Measurements from ENCODE around the gene C4orf50.

The C4orf50 gene

GRCh38 chr4:6044276-6044675, 26.0 kb upstream of the C4orf50 start:
- DNase-seq (ENCODE audit: low read depth) = no peak
- TF ChIP-seq, protein P1, sequence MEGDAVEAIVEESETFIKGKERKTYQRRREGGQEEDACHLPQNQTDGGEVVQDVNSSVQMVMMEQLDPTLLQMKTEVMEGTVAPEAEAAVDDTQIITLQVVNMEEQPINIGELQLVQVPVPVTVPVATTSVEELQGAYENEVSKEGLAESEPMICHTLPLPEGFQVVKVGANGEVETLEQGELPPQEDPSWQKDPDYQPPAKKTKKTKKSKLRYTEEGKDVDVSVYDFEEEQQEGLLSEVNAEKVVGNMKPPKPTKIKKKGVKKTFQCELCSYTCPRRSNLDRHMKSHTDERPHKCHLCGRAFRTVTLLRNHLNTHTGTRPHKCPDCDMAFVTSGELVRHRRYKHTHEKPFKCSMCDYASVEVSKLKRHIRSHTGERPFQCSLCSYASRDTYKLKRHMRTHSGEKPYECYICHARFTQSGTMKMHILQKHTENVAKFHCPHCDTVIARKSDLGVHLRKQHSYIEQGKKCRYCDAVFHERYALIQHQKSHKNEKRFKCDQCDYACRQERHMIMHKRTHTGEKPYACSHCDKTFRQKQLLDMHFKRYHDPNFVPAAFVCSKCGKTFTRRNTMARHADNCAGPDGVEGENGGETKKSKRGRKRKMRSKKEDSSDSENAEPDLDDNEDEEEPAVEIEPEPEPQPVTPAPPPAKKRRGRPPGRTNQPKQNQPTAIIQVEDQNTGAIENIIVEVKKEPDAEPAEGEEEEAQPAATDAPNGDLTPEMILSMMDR (conservative IDR thresholded peaks at IDR 0.05; ENCODE audit: low read depth, low read length) = no peak
- no peak overlapping the region for H3K4me3 ChIP-seq (ENCODE audit: low read length)

- no peak overlapping the region for H3K4me3 ChIP-seq (ENCODE audit: low read length)
- TF ChIP-seq, protein P1 (conservative IDR thresholded peaks at IDR 0.05; ENCODE audit: low read depth, low read length) = no peak
- DNase-seq (ENCODE audit: low read depth) = no peak
These were observed 25.6 kb upstream of the C4orf50 start for GRCh38 chr4:6043843-6044242.

DNA sequence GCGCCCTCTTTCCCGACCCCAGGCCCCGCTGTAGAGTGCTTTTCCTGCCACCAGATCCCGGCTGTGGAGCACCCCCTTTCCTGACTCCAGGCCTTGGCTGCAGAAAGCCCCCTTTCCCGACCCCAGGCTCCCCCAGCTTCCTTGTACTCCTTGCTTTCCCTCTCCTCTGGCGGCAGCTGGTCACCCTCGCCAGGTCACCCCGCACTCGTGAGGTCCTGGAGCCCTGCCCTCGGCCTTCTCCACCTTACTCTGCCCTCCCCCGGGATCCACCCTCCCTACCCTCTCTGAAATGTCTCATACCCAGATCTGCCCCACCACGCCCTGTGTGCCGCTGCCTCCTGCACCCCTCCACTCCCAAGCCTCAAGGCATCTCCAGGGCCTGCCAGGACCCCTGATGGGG, 25.0 kb upstream of the C4orf50 start:
- DNase-seq (ENCODE audit: low read depth) = no peak
- no peak overlapping the region for H3K4me3 ChIP-seq (ENCODE audit: low read length)
- TF ChIP-seq, protein P1 (conservative IDR thresholded peaks at IDR 0.05; ENCODE audit: low read depth, low read length) = no peak

- DNase-seq (ENCODE audit: low read depth) = no peak
- no peak overlapping the region for H3K4me3 ChIP-seq (ENCODE audit: low read length)
- TF ChIP-seq, protein P1 (conservative IDR thresholded peaks at IDR 0.05; ENCODE audit: low read depth, low read length) = no peak
These were observed 24.2 kb upstream of the C4orf50 start for GRCh38 chr4:6042293-6043063.

- no peak overlapping the region for H3K4me3 ChIP-seq (ENCODE audit: low read length)
- no peak for DNase-seq (ENCODE audit: low read depth)
- TF ChIP-seq, protein P1 (conservative IDR thresholded peaks at IDR 0.05; ENCODE audit: low read depth, low read length) = no peak
These were observed 23.6 kb upstream of the C4orf50 start for GRCh38 chr4:6041800-6042199.

GRCh38 chr4:6038711-6039110, 20.5 kb upstream of the C4orf50 start:
- TF ChIP-seq, protein P1 (conservative IDR thresholded peaks at IDR 0.05; ENCODE audit: low read depth, low read length) = no peak
- no peak for DNase-seq (ENCODE audit: low read depth)
- H3K4me3 ChIP-seq (ENCODE audit: low read length) = no peak overlapping the region

GRCh38 chr4:6035786-6036185, 17.6 kb upstream of the C4orf50 start:
- no peak for DNase-seq (ENCODE audit: low read depth)
- H3K4me3 ChIP-seq (ENCODE audit: low read length) = no peak overlapping the region
- TF ChIP-seq, protein P1 (conservative IDR thresholded peaks at IDR 0.05; ENCODE audit: low read depth, low read length) = no peak
